Ishikawa (cell line): ENCODE data around the gene ORC1.

ENCODE experiments used
- CEBPB ChIP-seq: IDR thresholded peaks from 2 replicates; pipeline ENCODE4 v1.6.1; 2012
- CREB1 ChIP-seq: IDR thresholded peaks from 2 replicates; pipeline ENCODE4 v1.6.1; 2012; ENCODE audit warnings: low read depth
- EGR1 ChIP-seq: IDR thresholded peaks from 2 replicates; pipeline ENCODE4 v1.6.1; 2012
- EP300 ChIP-seq: IDR thresholded peaks from 2 replicates; pipeline ENCODE4 v1.6.1; 2012; ENCODE audit warnings: borderline replicate concordance
- FOXM1 ChIP-seq: IDR thresholded peaks from 2 replicates; pipeline ENCODE4 v1.6.1; 2012; ENCODE audit warnings: low read depth, borderline replicate concordance
- MAX ChIP-seq: IDR thresholded peaks from 2 replicates; pipeline ENCODE4 v1.6.1; 2012
- NFIC ChIP-seq: IDR thresholded peaks from 2 replicates; pipeline ENCODE4 v1.6.1; 2012
- RAD21 ChIP-seq: IDR thresholded peaks from 2 replicates; pipeline ENCODE4 v1.6.1; 2012; ENCODE audit warnings: low read depth
- TAF1 ChIP-seq: IDR thresholded peaks from 2 replicates; pipeline ENCODE4 v1.6.1; 2012; ENCODE audit warnings: low read depth, mild to moderate bottlenecking
- TCF12 ChIP-seq: IDR thresholded peaks from 2 replicates; pipeline ENCODE4 v1.6.1; 2012; ENCODE audit warnings: low read depth
- TEAD4 ChIP-seq: IDR thresholded peaks from 2 replicates; pipeline ENCODE4 v1.6.1; 2012
- YY1 ChIP-seq: IDR thresholded peaks from 2 replicates; pipeline ENCODE4 v1.6.1; 2012; ENCODE audit warnings: low read depth
- ZBTB7A ChIP-seq: IDR thresholded peaks from 2 replicates; pipeline ENCODE4 v1.6.1; 2012; ENCODE audit warnings: low read depth
- TF ChIP-seq, protein P1 (sequence below): IDR thresholded peaks from 2 replicates; pipeline ENCODE4 v1.6.1; 2012
- TF ChIP-seq, protein P2 (sequence below): IDR thresholded peaks from 2 replicates; pipeline ENCODE4 v1.6.1; 2012; ENCODE audit warnings: low read depth, mild to moderate bottlenecking

ORC1 gene

GRCh38 chr1:52359676-52360594 is 44.3 kb downstream of the ORC1 start:
- no peak for TF ChIP-seq RAD21
- TF ChIP-seq, protein P1, sequence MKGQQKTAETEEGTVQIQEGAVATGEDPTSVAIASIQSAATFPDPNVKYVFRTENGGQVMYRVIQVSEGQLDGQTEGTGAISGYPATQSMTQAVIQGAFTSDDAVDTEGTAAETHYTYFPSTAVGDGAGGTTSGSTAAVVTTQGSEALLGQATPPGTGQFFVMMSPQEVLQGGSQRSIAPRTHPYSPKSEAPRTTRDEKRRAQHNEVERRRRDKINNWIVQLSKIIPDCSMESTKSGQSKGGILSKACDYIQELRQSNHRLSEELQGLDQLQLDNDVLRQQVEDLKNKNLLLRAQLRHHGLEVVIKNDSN: no peak
- TF ChIP-seq CEBPB: no peak
- no peak for TF ChIP-seq EP300
- no peak for TF ChIP-seq NFIC

DNA sequence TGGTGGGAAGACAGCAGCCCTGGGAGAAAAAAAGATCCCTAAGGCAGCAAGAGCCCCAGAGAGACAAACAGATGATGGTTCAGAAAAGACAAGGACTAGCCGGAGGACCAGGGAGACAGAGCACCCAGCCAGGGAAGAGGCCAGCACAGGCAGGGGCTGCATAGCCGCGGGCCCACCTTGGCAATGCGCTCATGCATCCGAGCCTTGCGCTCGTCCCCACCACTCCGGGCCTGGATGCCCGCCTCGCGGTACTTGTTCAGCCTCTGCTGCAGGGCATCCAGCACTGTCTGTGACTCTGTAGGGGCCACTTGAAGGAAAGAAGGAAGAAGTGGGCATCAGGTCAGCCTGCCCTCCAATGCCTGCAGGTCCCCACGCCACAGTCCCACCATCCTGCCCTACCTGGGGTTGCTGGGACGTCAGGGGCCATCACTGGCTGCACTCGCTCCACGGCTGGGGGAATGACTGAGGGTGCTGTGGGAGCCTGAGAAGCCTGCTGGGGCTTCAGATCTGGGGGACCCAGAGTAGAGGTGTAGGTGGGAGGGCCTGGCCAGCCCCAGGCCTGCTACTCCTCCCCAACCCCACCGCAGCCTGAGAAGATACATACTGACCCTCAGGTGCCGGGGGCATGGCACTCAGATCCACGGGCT is 45.2 kb downstream of the ORC1 start:
- TF ChIP-seq TCF12: no peak
- no peak for TF ChIP-seq ZBTB7A
- TF ChIP-seq, protein P2, sequence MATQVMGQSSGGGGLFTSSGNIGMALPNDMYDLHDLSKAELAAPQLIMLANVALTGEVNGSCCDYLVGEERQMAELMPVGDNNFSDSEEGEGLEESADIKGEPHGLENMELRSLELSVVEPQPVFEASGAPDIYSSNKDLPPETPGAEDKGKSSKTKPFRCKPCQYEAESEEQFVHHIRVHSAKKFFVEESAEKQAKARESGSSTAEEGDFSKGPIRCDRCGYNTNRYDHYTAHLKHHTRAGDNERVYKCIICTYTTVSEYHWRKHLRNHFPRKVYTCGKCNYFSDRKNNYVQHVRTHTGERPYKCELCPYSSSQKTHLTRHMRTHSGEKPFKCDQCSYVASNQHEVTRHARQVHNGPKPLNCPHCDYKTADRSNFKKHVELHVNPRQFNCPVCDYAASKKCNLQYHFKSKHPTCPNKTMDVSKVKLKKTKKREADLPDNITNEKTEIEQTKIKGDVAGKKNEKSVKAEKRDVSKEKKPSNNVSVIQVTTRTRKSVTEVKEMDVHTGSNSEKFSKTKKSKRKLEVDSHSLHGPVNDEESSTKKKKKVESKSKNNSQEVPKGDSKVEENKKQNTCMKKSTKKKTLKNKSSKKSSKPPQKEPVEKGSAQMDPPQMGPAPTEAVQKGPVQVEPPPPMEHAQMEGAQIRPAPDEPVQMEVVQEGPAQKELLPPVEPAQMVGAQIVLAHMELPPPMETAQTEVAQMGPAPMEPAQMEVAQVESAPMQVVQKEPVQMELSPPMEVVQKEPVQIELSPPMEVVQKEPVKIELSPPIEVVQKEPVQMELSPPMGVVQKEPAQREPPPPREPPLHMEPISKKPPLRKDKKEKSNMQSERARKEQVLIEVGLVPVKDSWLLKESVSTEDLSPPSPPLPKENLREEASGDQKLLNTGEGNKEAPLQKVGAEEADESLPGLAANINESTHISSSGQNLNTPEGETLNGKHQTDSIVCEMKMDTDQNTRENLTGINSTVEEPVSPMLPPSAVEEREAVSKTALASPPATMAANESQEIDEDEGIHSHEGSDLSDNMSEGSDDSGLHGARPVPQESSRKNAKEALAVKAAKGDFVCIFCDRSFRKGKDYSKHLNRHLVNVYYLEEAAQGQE: no peak
- no peak for TF ChIP-seq RAD21
- TF ChIP-seq, protein P1: no peak
- no peak for TF ChIP-seq TEAD4
- TF ChIP-seq NFIC: no peak
- TF ChIP-seq EP300: no peak

- TF ChIP-seq ZBTB7A (no peak), TCF12 (no peak), YY1 (no peak), FOXM1 (no peak), RAD21 (no peak), NFIC (no peak), EGR1 (no peak), TAF1 (no peak), EP300 (no peak)
- TF ChIP-seq, protein P2: no peak
- TF ChIP-seq, protein P1: no peak
Measured at GRCh38 chr1:52357397-52357796, 46.8 kb downstream of the ORC1 start.

DNA sequence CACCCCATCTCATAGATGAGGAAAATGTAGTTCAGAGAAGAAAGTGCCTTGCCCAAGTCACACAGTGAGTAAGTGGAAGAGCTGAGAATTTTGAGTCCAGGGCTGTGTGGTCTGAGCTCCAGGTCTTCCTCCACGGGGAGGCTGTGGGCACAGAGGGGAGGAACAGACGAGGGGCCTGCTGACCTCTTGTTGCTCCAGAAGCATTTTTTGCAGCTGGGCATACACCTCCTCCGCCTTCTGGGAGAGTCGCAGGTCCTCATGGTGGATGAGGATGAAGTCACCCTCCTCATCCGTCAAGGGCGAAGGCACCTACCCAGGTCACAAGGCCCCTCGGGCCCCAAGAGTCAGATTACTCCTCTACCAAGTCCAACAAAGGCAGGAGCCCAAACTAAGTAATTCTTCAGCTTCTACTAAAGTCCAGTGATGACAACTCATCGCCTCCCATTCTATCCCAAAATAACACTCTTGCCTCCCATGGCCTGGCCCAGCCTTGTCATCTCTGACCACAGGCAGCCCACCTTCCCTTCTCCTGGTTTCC is 47.3 kb downstream of the ORC1 start:
- TF ChIP-seq ZBTB7A: no peak
- TF ChIP-seq TAF1: no peak
- TF ChIP-seq TEAD4: no peak
- no peak for TF ChIP-seq FOXM1
- TF ChIP-seq, protein P1: no peak
- TF ChIP-seq RAD21: no peak
- no peak for TF ChIP-seq YY1
- no peak for TF ChIP-seq MAX
- TF ChIP-seq CREB1: no peak
- no peak for TF ChIP-seq TCF12
- TF ChIP-seq EP300: no peak
- TF ChIP-seq NFIC: no peak
- TF ChIP-seq EGR1: no peak
- no peak for TF ChIP-seq CEBPB
- TF ChIP-seq, protein P2: no peak
